Right lobe of liver (tissue), 6 donors: ENCODE results near the gene IGFBP5. TPM values are rescaled to one million over a fixed set of nuclear protein-coding genes. Genes with fewer than 3 reads are reported as not detected.
A peak's percentile ranks its signal among the peaks of the same experiment; 100 is the strongest.

Experiments used
- ATAC-seq, 4 donors: fragments of 200-7000 bp; cut with Tn5 transposase; one replicate each; pipeline ENCODE4 v1.9.1; 2020; ENCODE audit warnings: mild to moderate bottlenecking in 4 of 4, moderate library complexity in 4 of 4
- DNase-seq, 3 donors: peaks; one replicate each; pipeline ENCODE4 v3.0.0-alpha.2; 2020
- H3K27ac ChIP-seq, 3 donors: fragments of 200-600 bp; one replicate each; pipeline ENCODE4 v1.8.0; 2022
- H3K27me3 ChIP-seq, 2 donors: fragments of 200-600 bp; one replicate each; pipeline ENCODE4 v1.8.0; 2022
- H3K36me3 ChIP-seq, 4 donors: fragments of 200-600 bp; sonication (generic) in 1 of 4; one replicate each; pipeline versions ENCODE4 v1.5.1 to v1.8.0; 2017 to 2022; ENCODE audit warnings: control low read depth in 1 of 4
- H3K4me1 ChIP-seq, 4 donors: fragments of 200-600 bp; sonication (generic) in 1 of 4; one replicate each; pipeline versions ENCODE4 v1.5.1 to v1.8.0; 2017 to 2022; ENCODE audit warnings: control low read depth in 1 of 4
- H3K4me3 ChIP-seq, 3 donors: fragments of 200-600 bp; one replicate each; pipeline ENCODE4 v1.8.0; 2022
- H3K9me3 ChIP-seq, 4 donors: fragments of 200-600 bp; sonication (generic) in 1 of 4; one replicate each; pipeline versions ENCODE4 v1.5.1 to v1.8.0; 2017 to 2022; ENCODE audit warnings: control low read depth in 1 of 4
- POLR2A ChIP-seq: fragments of 450-650 bp; IDR thresholded peaks from one replicate; pipeline ENCODE4 v1.6.1; 2017; ENCODE audit warnings: antibody characterized with exemption, mild to moderate bottlenecking
- WGBS: methylation state at CpG from one replicate; pipeline ENCODE4 v1.1.6; 2018; ENCODE audit warnings: low coverage, low lambda C conversion rate; ENCODE audit not compliant: insufficient coverage; ENCODE audit errors: missing lambda C conversion rate; 5-methylcytosine and 5-hydroxymethylcytosine counted together
- intact Hi-C, 2 donors: fragments of 100-400 bp; cut with DNase I; formaldehyde crosslinking; loops; one replicate each; pipeline versions ENCODE4 v1.11.2 to v1.14.1; 2022
- total RNA-seq, 6 experiments: library from RNA; depleted of rRNA in 2 of 6; stranded (reverse); fragments of >200 nt in 2 of 6; fragmentation: NEBNext Ultra II Directional in 3 of 6; extraction: Animal tissue kit (Norgen Biotek cat#: 25700) in 3 of 6; gene quantifications; one replicate each; pipeline versions ENCODE4 v1.1.0 to v1.2.4, GENCODE V29; 2016 to 2023
- TF ChIP-seq, protein P1 (sequence below), 4 donors: fragments of 200-600 bp in 3 of 4; fragments of 450-650 bp in 1 of 4; IDR thresholded peaks; one replicate each; pipeline versions ENCODE4 v1.5.1 to v1.8.0; 2016 to 2022; ENCODE audit warnings: antibody characterized with exemption in 4 of 4, mild to moderate bottlenecking in 2 of 4
- donor health status: DM: no; HTN: yes; CAD: no.
- donor health status: DM: no; HTN: no; CAD: no.
- donor health status: DM: no; HTN: no; CAD: no.
- donor health status: DM: no; HTN: yes; CAD: no.
- donor health status: DM: no; HTN: yes; CAD: no.

IGFBP5 gene
- total RNA-seq, 6 experiments from 2014 or later: 13.7 to 76.0 (median 30.9) TPM

DNA sequence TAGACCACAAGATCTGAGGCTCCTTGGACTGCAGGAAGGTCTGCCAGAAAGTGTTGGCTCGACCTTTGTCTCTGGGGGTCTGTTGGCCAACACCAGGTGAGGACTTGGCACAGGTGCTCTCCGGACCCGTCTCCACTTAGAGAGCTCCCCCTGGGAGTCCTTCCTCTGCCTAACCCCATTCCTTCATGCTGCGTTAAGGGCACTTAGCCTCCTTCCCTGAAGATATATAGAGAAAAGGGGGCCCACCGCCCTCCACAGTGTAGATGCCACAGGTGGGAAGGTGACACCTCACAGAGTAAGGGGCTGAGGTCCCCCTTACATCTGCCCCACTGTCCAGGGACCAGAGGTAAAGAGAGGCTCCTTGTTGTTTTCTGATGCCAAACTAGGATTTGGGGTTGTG lies 8.2 kb downstream of the IGFBP5 start:
- 14% methylated on average over 1 of the region's 5 CpGs for WGBS
- no peak for ATAC-seq
- H3K9me3 ChIP-seq: no peaks in the 10 kb centered on the region
- no peak overlapping the region for H3K4me3 ChIP-seq
- no peaks in the 10 kb centered on the region for H3K27me3 ChIP-seq
- TF ChIP-seq POLR2A: no peak
- TF ChIP-seq, protein P1, sequence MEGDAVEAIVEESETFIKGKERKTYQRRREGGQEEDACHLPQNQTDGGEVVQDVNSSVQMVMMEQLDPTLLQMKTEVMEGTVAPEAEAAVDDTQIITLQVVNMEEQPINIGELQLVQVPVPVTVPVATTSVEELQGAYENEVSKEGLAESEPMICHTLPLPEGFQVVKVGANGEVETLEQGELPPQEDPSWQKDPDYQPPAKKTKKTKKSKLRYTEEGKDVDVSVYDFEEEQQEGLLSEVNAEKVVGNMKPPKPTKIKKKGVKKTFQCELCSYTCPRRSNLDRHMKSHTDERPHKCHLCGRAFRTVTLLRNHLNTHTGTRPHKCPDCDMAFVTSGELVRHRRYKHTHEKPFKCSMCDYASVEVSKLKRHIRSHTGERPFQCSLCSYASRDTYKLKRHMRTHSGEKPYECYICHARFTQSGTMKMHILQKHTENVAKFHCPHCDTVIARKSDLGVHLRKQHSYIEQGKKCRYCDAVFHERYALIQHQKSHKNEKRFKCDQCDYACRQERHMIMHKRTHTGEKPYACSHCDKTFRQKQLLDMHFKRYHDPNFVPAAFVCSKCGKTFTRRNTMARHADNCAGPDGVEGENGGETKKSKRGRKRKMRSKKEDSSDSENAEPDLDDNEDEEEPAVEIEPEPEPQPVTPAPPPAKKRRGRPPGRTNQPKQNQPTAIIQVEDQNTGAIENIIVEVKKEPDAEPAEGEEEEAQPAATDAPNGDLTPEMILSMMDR (IDR thresholded peaks at IDR 0.05): no peak
- no peak overlapping the region for H3K27ac ChIP-seq
- H3K36me3 ChIP-seq: no peaks in the 10 kb centered on the region
- intact Hi-C loops: loop anchor here in 1 of 2 donors (10.0 kb wide), 2 partner anchors 468 to 828 kb away; no protein-coding TSS in a partner anchor
- no peaks in the 10 kb centered on the region for H3K4me1 ChIP-seq
- no peak for DNase-seq

DNA sequence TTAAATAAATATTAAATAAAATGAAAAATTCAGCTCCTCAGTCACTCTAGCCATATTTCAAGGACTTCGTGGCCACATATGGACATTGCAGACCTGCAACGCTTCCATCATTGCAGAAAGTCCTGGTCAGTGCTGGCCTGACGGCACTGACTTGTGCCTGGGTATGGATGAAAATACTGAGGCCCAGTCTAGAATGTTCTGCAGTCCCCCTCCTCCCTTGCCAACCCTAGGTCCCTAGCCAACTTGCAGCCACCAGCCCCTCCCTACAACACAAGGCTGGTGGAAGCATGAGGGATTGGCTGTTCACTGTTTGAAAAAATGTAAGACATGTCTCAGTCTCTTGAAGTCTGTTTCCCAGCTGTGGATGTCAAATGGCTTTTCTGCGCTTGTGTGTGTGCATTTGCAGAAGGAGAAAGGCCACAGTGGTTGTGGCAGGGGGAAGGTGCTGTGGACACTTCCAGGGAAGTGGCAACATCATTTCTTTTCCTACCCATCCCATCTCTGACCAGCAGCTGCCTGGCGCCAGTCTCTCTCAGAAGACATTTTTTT lies 9.9 kb downstream of the IGFBP5 start:
- Histone ChIP-seq H3K36me3 (no peaks in the 10 kb centered on the region), H3K4me3 (no peak overlapping the region), H3K27me3 (no peaks in the 10 kb centered on the region), H3K27ac (no peak overlapping the region), H3K4me1 (no peaks in the 10 kb centered on the region), H3K9me3 (no peaks in the 10 kb centered on the region)
- 86% methylated on average over 2 of the region's 5 CpGs for WGBS
- TF ChIP-seq, protein P1 (IDR thresholded peaks at IDR 0.05): no peak
- no peak for TF ChIP-seq POLR2A
- no peak for ATAC-seq
- intact Hi-C loops: loop anchor here in 1 of 2 donors (10.0 kb wide), 2 partner anchors 469 to 829 kb away; no protein-coding TSS in a partner anchor
- DNase-seq: peak in 1 of 3 donors; percentile 13

DNA sequence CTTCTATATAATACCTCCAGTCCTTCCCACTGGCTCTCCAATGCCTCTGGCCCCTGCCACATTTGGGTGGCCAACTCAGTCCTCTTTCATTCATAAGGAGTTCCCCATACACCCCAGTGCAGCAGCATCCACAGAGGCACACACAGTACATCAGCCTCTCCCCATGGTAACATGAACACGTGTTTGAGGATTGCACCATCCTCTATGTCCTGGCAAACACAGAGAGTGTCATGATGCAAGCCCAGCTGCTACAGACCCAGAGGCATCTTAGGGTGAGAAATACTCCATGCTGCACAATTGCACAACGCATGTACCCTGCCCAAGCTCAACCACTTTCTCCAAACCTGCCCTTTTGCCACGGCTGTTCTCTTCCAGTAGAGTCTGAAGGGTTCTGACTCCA lies 11.5 kb downstream of the IGFBP5 start:
- intact Hi-C loops: loop anchor here in 1 of 2 donors (10.0 kb wide), 2 partner anchors 471 to 831 kb away; no protein-coding TSS in a partner anchor
- Histone ChIP-seq H3K27me3 (no peaks in the 10 kb centered on the region), H3K9me3 (no peaks in the 10 kb centered on the region), H3K27ac (no peak overlapping the region), H3K36me3 (no peaks in the 10 kb centered on the region), H3K4me3 (no peak overlapping the region), H3K4me1 (no peaks in the 10 kb centered on the region)
- DNase-seq: peak in 2 of 3 donors; percentile 73 to 87
- 17% methylated on average over 3 of the region's 3 CpGs for WGBS
- TF ChIP-seq POLR2A: no peak
- peak; percentile 89 to 94 (median 92) for ATAC-seq

DNA sequence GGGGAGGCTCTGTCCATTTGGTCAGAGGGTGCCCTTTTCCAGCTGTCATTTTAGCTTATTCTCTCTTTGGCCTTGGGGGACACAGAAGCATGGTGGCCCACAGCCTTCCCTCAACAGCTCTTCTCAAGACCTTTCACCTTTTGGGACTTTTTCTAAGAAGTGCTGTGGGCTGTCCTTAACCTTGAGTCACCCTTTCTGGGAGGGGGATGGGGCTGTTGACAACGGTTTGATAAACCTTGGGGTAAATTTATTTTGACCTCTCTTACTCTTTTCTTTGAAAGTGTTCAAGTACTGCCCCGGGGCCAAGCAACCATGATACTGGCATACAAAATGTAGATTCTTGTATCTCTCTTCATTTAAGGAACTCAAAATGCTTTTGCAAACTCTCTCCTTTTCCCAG lies 13.7 kb downstream of the IGFBP5 start:
- Histone ChIP-seq H3K4me1 (no peaks in the 10 kb centered on the region), H3K27me3 (no peaks in the 10 kb centered on the region), H3K27ac (no peak overlapping the region), H3K9me3 (no peaks in the 10 kb centered on the region), H3K36me3 (no peaks in the 10 kb centered on the region), H3K4me3 (no peak overlapping the region)
- 36% methylated on average over 2 of the region's 2 CpGs for WGBS
- DNase-seq (no peak), ATAC-seq (no peak)
- TF ChIP-seq, protein P1 (IDR thresholded peaks at IDR 0.05): no peak
- no peak for TF ChIP-seq POLR2A
- intact Hi-C loops: loop anchor here in 1 of 2 donors (10.0 kb wide), 2 partner anchors 473 to 833 kb away; no protein-coding TSS in a partner anchor

DNA sequence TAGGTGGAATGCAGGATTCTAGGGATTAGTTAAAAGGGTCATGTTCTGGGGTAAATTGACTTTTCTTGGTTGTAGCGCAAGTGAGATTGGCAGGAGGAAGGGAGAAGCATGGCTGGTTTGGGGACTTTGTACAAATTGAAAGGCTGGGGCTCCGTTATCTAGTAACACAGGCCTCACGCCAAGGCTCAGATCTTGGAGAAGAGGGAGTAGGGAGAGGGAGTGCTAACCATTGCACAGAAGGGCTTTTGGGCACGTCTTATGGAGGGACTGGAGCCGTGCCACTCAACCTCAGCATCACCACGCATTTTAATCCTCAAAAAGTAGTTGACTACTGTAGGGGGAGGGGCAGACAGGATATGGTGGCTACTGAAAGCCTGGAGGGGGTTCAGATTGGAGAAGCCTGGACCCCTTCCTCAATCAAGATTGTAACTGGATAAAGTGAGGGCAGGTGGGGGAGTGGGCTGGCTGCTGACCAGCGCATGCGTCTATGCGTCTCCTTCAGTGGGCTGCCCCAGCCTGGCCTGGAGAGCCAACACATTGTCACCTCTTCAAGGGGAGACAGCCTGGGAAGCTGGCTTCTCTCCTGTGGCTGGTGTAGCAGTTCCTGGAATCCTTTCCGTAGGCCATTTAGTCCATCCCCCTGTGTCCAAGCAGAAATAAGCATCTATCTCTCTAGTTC lies 14.3 kb downstream of the IGFBP5 start:
- intact Hi-C loops: loop anchor here in 1 of 2 donors (10.0 kb wide), 2 partner anchors 474 to 834 kb away; no protein-coding TSS in a partner anchor
- no peak for ATAC-seq
- no peak overlapping the region for H3K27ac ChIP-seq
- no peaks in the 10 kb centered on the region for H3K27me3 ChIP-seq
- H3K4me1 ChIP-seq: no peaks in the 10 kb centered on the region
- TF ChIP-seq, protein P1 (IDR thresholded peaks at IDR 0.05): no peak
- no peak for TF ChIP-seq POLR2A
- 70% methylated on average over 3 of the region's 10 CpGs for WGBS
- no peaks in the 10 kb centered on the region for H3K36me3 ChIP-seq
- no peak for DNase-seq
- H3K9me3 ChIP-seq: no peaks in the 10 kb centered on the region
- no peak overlapping the region for H3K4me3 ChIP-seq
